Effector CD4-positive, alpha-beta T cell (primary cell): ENCODE data around the gene GLIS1.
"Not testable (repeated sequence)": the region's sequence is repeated elsewhere in the genome, so short reads cannot be mapped to it uniquely, and the experiment has no call there.

Source experiments
- DNase-seq: peaks from one replicate; pipeline ENCODE4 v3.0.0-alpha.2; 2020

GLIS1 gene

GRCh38 chr1:53557830-53558738 is 180.9 kb downstream of the GLIS1 start:
- no peak for DNase-seq

GRCh38 chr1:53557369-53557768 is 181.6 kb downstream of the GLIS1 start:
- no peak for DNase-seq

- no peak for DNase-seq
Measured at GRCh38 chr1:53556657-53557227, 182.2 kb downstream of the GLIS1 start.

- DNase-seq, result not testable (repeated sequence)
Measured at GRCh38 chr1:53555620-53556326, 183.2 kb downstream of the GLIS1 start.

- no peak for DNase-seq
Measured at GRCh38 chr1:53554592-53555305, 184.2 kb downstream of the GLIS1 start.

- DNase-seq, result no peak
Measured at GRCh38 chr1:53553734-53554509, 185.0 kb downstream of the GLIS1 start.

- DNase-seq, result no peak
Measured at GRCh38 chr1:53552981-53553733, 185.8 kb downstream of the GLIS1 start.

- DNase-seq, result no peak
Measured at GRCh38 chr1:53552146-53552861, 186.7 kb downstream of the GLIS1 start.

DNA sequence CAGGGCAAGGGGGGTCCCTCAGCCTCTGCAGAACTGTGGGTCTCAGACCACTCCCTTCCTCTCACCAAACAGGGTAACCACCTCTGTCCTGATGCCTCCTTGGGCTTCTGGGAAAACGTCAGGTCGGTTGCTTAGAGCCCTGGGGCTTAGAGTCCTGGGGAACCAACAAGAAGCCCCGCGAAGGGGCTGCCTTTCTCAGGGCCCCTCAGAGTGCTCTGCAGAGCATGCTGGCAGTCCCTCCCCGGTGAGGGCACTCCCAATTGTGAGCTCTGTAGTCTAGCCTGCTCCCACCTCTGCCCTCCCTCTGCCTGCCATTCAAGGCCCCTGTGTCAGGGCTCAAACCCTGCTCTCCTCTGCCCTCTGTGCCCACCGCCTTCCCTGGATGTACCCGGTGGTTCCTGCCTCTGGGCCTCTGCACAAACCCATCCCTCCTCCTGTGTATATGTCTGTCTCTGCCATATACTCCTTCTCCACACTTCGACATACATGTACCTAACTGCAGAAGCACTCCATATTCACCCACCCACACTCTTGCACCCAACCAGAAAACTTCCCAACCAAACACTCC is 187.5 kb downstream of the GLIS1 start:
- no peak for DNase-seq

DNA sequence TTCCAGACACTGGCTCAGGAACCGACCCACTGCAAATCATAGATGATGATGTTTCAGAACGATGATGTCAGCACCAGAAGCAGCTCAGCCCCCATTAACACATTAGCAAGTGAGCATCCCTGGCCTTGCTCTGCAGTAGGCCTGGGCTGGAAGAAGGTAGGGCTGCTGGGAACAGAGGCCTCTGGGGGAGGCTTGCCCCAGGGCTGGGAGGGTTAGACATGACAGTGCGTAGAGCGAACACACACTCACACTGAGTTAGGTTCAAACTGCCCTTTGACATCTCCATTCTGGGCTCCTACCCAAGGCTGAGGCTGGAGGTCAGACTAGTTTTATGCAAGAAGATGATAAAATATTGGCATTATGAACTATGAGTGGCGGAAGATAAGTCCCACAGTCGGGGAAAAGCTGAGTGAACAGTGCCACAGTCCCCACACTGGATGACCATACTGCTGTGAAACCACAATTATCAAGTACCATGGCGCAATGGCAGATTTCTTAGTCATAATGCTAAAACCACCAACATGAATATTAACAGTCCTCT is 188.7 kb downstream of the GLIS1 start:
- DNase-seq, result no peak

- no peak for DNase-seq
Measured at GRCh38 chr1:53549781-53550180, 189.2 kb downstream of the GLIS1 start.

DNA sequence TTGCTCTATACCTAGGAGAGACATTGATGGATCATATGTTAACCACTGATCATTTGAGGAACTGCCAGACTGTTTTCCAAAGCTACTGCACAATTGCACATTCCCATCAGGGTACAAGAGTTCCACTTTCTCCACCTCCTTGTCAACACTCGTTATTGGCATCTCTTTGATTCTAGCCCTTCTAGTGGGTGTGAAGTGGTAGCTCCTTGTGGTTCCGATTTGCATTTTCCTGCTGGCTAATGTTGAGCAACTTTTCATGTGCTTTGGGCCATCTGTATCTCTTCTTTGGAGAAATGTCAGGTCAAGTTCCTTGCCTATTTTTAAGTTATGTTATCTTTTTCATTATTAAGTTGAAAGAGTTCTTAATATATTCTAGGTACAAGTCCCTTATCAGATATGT is 189.7 kb downstream of the GLIS1 start:
- DNase-seq, result no peak

DNA sequence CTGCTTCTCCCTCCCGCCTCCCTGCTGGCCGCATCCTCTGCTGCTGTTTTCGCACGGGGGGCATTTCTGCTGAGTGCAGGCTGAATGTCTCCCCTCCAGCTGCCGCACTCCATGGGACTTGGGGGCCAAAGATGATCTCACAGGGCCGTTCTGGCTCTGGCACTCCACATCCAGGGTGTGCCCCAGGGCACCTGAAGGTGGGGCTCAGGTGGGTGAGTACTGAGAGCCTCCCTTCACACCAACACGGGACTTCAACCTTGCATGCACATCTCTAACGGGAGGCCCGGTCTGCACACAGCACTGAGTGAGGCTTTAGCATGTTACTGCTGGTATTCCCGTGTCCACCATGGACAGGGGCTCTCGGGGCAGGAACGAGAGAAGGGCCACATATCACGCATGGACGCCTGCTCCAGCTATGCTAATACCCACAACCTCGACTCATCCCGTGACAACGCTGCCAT is 190.9 kb downstream of the GLIS1 start:
- no peak for DNase-seq

DNA sequence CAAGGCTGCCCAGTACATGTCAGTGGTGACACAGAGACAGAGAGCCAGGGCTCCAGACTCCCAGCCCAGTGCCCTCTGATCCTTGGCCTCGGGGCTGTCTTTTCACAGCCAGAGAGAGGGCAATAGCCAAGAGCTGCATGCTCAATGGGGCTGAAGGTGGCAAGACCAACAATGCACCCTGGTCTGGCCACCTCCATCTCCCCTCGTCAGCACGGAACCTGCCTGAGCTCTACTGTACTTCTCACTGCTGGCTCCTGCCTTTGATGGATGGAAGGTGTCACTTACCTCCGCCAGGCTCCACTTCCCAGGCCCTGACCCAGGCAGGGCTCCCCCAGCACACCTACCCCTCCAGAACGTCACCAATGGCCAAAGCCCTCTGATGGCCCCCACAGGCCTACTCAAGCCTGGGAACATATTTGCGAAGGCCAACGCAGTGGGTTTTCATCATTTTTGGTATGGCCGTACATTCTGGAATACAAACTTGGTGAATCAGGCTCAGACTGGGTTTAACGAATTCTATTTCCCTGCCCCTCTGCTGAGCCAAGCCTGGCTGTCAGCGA is 191.7 kb downstream of the GLIS1 start:
- no peak for DNase-seq

DNA sequence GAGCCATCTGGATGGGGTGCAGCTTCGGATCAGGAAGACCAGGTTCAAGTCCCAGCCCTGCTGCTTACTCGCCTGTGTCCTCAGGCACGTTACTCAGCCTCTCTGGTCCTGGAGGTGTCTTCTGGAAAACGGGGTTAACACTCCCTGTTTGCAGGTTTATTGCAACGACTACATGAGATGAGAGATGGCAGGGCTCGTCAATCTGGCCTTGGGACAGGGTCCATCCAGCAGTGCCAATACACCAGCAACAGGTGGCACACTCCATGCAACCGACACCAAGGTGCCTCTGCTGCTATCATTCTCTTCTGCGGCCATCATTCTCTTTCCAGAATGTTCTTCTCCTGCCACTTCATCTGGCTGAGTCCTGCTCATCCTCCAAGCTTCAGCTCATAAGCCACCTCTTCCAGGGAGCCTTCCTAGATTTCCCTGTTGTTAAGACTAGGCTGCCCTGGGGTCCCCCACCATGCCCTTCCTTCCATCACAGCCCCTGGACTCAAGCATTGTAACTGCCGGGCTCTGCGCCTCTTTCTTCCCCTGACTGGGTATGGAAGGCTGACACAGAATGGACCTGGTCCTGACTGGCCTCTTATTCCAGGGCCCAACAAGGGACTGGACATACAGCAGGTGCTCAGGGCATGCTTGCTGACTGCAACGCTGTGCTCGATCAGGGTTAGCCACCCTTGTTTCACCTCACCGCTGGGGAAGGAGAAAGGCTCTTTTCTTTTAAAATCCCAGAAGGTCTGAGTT is 192.4 kb downstream of the GLIS1 start:
- DNase-seq, result no peak

DNA sequence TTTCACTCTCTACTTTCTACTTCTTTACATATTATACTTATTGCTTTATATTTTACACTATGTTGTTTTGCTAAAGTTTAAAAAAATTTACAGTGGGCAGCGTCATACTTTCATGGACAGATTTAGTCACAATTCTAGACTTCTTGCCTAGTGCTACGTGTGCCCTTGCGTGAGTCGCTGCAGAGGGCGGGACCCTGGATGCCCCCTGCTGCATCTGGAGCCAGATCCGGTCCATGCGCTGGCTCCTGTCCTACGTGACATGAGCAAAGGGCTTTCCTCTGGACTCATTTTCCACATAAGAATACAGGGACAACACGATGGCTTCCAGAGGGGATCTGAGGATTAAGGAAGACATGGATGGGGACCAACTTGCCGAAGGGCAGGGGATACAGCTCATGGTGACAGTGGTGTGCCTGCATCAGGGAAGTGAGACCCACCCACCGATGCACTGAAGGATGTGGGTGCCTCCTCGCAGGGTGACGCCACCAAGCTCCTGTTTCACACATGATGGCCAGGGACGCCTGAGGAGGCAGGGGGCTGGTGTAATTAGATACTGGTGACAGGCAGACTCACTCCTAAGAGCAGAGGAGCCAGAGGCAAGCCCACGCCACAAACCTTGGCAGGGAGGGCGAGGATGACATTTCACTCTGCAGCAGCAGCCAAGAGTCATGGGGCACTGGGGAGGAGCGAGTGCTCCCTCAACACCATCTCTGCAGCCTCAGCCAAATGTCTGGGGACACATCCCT is 193.1 kb downstream of the GLIS1 start:
- no peak for DNase-seq

DNA sequence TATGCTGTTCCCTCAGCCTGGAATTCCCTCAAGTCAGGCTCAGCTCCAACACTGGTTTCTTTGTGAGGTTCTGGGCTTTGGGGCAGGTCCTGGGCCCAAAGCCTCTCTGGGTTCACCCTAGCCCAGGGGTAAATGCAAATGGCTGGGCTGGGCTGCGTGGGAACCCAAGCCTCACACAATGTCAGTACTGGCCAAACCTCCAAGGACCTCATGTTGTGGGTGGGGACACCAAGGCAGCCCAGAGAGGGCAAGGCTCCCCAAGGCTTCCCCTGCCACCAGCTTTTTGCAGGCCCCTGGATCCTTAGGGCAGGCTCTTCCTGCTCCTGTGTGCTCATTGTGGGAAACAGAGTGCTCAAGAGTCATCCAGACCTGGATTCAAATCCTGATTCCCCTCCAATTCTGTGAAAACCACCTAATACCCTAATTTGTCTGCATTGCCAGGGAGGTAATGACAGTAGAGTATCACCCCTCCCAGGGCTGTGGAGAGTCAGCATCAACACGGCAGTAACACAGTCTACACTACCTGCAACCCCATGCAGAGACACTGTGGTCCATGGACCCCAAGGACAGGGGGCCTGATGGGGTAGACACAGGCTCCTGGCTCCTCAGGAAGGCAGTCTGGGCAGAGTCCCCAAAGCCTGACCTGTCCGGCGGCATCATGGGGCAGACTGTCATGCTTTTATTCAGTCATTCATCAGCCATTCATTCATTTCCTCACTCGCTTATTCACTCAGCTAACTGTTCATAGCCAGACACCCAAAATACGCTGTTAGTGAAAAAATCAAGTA is 194.0 kb downstream of the GLIS1 start:
- DNase-seq, result no peak
